ENCODE results near the gene EDAR. TPM values are rescaled to one million over a fixed set of nuclear protein-coding genes. Genes with fewer than 3 reads are reported as not detected.

EDAR gene
- total and polyA plus RNA-seq, 9 of the 15 experiments (the other 6 are each of a cell fraction or from before 2014, with no cell fraction given), result 0.01 TPM; not detected in 8

GRCh38 chr2:109014476-109014875, 25.5 kb upstream of the EDAR start:
- POLR2A ChIA-PET, result no interaction called here
- H3K9me3 ChIP-seq (replicated peaks; ENCODE audit: control insufficient read depth, insufficient read depth, low read depth, low read length), result no peaks in the 10 kb centered on the region
- CTCF ChIA-PET (ENCODE audit: low intra/inter-chr PET ratio), result no interaction called here
- intact Hi-C loops (cut with micrococcal nuclease) (no loop called here), in situ Hi-C loops (cut with MboI) (no loop called here)
- ATAC-seq (no peak), FAIRE-seq (no peak), DNase-seq (ENCODE audit: extremely low read depth in 1 of 4, low spot score in 3 of 4) (no peak)
- H3K4me2 ChIP-seq (ENCODE audit: insufficient read depth, low read length), result no peak overlapping the region
- H3K79me2 ChIP-seq (ENCODE audit: control insufficient read depth, insufficient read depth, low read length), result no peaks in the 10 kb centered on the region
- 12% methylated on average over 8 of the region's 8 CpGs for WGBS (ENCODE audit: insufficient coverage, low coverage, missing lambda C conversion rate)
- no TSS peak for BruUV-seq (replicated peaks)
- H3K4me1 ChIP-seq (replicated peaks in 1 of 2; ENCODE audit: control insufficient read depth in 2 of 2, insufficient read depth in 2 of 2, low read length in 2 of 2), result peaks cover 0 to 3% of the 10 kb centered on the region in 2 experiments; a peak in 1 of 5 replicates
- no peak overlapping the region for H2AFZ ChIP-seq (ENCODE audit: low read depth, low read length)
- H3K9me1 ChIP-seq (ENCODE audit: control insufficient read depth, insufficient read depth, low read length), result no peaks in the 10 kb centered on the region
- no peak overlapping the region for H3K27ac ChIP-seq (ENCODE audit: extremely low read depth, low read depth, low read length)
- H3K36me3 ChIP-seq (ENCODE audit: control insufficient read depth, insufficient read depth, low read length), result no peaks in the 10 kb centered on the region
- peaks cover 26 to 59% of the 10 kb centered on the region in 2 experiments for H3K27me3 ChIP-seq (ENCODE audit: control insufficient read depth in 2 of 2, insufficient read depth in 2 of 2, low read length in 2 of 2)
- no peak overlapping the region for H3K9ac ChIP-seq (ENCODE audit: insufficient read depth in 1 of 2, low read depth in 2 of 2, low read length in 2 of 2)
- no peak overlapping the region for H3K4me3 ChIP-seq
- H4K20me1 ChIP-seq (replicated peaks; ENCODE audit: control insufficient read depth, insufficient read depth, low read length), result no peaks in the 10 kb centered on the region
- no peak for TF ChIP-seq ZNF41 (CRISPR knock-in tag; conservative IDR thresholded peaks at IDR 0.05)
- TF ChIP-seq, protein P1, sequence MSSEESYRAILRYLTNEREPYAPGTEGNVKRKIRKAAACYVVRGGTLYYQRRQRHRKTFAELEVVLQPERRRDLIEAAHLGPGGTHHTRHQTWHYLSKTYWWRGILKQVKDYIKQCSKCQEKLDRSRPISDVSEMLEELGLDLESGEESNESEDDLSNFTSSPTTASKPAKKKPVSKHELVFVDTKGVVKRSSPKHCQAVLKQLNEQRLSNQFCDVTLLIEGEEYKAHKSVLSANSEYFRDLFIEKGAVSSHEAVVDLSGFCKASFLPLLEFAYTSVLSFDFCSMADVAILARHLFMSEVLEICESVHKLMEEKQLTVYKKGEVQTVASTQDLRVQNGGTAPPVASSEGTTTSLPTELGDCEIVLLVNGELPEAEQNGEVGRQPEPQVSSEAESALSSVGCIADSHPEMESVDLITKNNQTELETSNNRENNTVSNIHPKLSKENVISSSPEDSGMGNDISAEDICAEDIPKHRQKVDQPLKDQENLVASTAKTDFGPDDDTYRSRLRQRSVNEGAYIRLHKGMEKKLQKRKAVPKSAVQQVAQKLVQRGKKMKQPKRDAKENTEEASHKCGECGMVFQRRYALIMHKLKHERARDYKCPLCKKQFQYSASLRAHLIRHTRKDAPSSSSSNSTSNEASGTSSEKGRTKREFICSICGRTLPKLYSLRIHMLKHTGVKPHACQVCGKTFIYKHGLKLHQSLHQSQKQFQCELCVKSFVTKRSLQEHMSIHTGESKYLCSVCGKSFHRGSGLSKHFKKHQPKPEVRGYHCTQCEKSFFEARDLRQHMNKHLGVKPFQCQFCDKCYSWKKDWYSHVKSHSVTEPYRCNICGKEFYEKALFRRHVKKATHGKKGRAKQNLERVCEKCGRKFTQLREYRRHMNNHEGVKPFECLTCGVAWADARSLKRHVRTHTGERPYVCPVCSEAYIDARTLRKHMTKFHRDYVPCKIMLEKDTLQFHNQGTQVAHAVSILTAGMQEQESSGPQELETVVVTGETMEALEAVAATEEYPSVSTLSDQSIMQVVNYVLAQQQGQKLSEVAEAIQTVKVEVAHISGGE (CRISPR knock-in tag; IDR thresholded peaks at IDR 0.05), result no peak
- TF ChIP-seq TAF7 (tag; IDR thresholded peaks at IDR 0.05), result no peak
- TF ChIP-seq, protein P2, sequence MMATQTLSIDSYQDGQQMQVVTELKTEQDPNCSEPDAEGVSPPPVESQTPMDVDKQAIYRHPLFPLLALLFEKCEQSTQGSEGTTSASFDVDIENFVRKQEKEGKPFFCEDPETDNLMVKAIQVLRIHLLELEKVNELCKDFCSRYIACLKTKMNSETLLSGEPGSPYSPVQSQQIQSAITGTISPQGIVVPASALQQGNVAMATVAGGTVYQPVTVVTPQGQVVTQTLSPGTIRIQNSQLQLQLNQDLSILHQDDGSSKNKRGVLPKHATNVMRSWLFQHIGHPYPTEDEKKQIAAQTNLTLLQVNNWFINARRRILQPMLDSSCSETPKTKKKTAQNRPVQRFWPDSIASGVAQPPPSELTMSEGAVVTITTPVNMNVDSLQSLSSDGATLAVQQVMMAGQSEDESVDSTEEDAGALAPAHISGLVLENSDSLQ (IDR thresholded peaks at IDR 0.05), result no peak
- no peak for TF ChIP-seq ZNF766 (CRISPR knock-in tag; conservative IDR thresholded peaks at IDR 0.05)
- TF ChIP-seq KLF13 (tag; IDR thresholded peaks at IDR 0.05; ENCODE audit: borderline replicate concordance, low read depth), result no peak
- no peak for TF ChIP-seq PRPF4 (IDR thresholded peaks at IDR 0.05; ENCODE audit: insufficient read depth, low read depth, low read length, poor library complexity, severe bottlenecking)
- no peak for TF ChIP-seq SAFB2 (IDR thresholded peaks at IDR 0.05; ENCODE audit: borderline replicate concordance, low read depth, low read length, severe bottlenecking)
- TF ChIP-seq ZBTB1 (CRISPR knock-in tag; IDR thresholded peaks at IDR 0.05; ENCODE audit: borderline replicate concordance, low read depth), result no peak
- TF ChIP-seq MAFK (IDR thresholded peaks at IDR 0.05; ENCODE audit: low read length), result no peak
- TF ChIP-seq, protein P3, sequence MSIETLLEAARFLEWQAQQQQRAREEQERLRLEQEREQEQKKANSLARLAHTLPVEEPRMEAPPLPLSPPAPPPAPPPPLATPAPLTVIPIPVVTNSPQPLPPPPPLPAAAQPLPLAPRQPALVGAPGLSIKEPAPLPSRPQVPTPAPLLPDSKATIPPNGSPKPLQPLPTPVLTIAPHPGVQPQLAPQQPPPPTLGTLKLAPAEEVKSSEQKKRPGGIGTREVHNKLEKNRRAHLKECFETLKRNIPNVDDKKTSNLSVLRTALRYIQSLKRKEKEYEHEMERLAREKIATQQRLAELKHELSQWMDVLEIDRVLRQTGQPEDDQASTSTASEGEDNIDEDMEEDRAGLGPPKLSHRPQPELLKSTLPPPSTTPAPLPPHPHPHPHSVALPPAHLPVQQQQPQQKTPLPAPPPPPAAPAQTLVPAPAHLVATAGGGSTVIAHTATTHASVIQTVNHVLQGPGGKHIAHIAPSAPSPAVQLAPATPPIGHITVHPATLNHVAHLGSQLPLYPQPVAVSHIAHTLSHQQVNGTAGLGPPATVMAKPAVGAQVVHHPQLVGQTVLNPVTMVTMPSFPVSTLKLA (conservative IDR thresholded peaks at IDR 0.05), result no peak
- TF ChIP-seq CLOCK (CRISPR knock-in tag; IDR thresholded peaks at IDR 0.05; ENCODE audit: borderline replicate concordance), result no peak
- TF ChIP-seq GATA2 (CRISPR knock-in tag; IDR thresholded peaks at IDR 0.05), result no peak

All from K562 (cell line).